Mammary epithelial cell (primary cell): ENCODE data around the gene LENG8.

Experiments used
- CTCF ChIP-seq, 2 donors: IDR thresholded peaks in 1 of 2; conservative IDR thresholded peaks in 1 of 2; 2 replicates each; pipeline ENCODE4 v1.5.1; 2011 to 2012; ENCODE audit warnings: inconsistent platforms in 2 of 2, low read length in 2 of 2, mild to moderate bottlenecking in 2 of 2, control low read depth in 1 of 2, low read depth in 1 of 2; ENCODE audit not compliant: insufficient read depth in 1 of 2; ENCODE audit errors: extremely low read depth in 1 of 2
- EZH2 ChIP-seq: IDR thresholded peaks from 2 replicates; pipeline ENCODE4 v1.6.1; 2012; ENCODE audit warnings: low read length, inconsistent platforms, borderline replicate concordance

- TF ChIP-seq CTCF (conservative IDR thresholded peaks at IDR 0.05 in 1 of 2, IDR thresholded peaks at IDR 0.05 in 1 of 2; ENCODE audit: extremely low read depth in 1 of 2, insufficient read depth in 1 of 2, low read depth in 1 of 2, low read length in 2 of 2), result no peak
- no peak for TF ChIP-seq EZH2
These were observed 40.8 kb downstream of the LENG8 start for GRCh38 chr19:54489766-54490165.
